Liver (tissue), 9 donors: ENCODE data around the gene ZDHHC11. TPM values are rescaled to one million over a fixed set of nuclear protein-coding genes. Genes with fewer than 3 reads are reported as not detected.
"Not testable (repeated sequence)": the region's sequence is repeated elsewhere in the genome, so short reads cannot be mapped to it uniquely, and the experiment has no call there.

ENCODE experiments used
- DNase-seq: peaks from one replicate; pipeline ENCODE4 v3.0.0-alpha.2; 2017; ENCODE audit warnings: low spot score
- H3K27ac ChIP-seq, 2 donors: one replicate each; pipeline ENCODE4 v1.7.0; 2013; ENCODE audit warnings: inconsistent platforms in 2 of 2, low read length in 2 of 2, control low read depth in 1 of 2, low read depth in 1 of 2, mild to moderate bottlenecking in 1 of 2
- H3K27me3 ChIP-seq, 4 donors: one replicate each; pipeline versions ENCODE4 v1.6.1 to v1.7.0; 2013; ENCODE audit warnings: low read length in 3 of 4, inconsistent platforms in 1 of 4, mild to moderate bottlenecking in 1 of 4, moderate library complexity in 1 of 4; ENCODE audit not compliant: control insufficient read depth in 4 of 4, insufficient read depth in 4 of 4
- H3K36me3 ChIP-seq, 4 donors: one replicate each; pipeline versions ENCODE4 v1.6.1 to v1.7.0; 2013; ENCODE audit warnings: low read length in 3 of 4, mild to moderate bottlenecking in 3 of 4, low read depth in 1 of 4, moderate library complexity in 1 of 4; ENCODE audit not compliant: control insufficient read depth in 4 of 4, insufficient read depth in 3 of 4
- H3K4me1 ChIP-seq, 4 donors: one replicate each; pipeline versions ENCODE4 v1.6.1 to v1.7.0; 2013; ENCODE audit warnings: low read length in 3 of 4, mild to moderate bottlenecking in 3 of 4, moderate library complexity in 1 of 4; ENCODE audit not compliant: control insufficient read depth in 4 of 4, insufficient read depth in 4 of 4
- H3K4me3 ChIP-seq, 3 donors: one replicate each; pipeline versions ENCODE4 v1.6.1 to v1.7.0; 2013; ENCODE audit warnings: low read length in 3 of 3, control low read depth in 1 of 3, low read depth in 1 of 3, mild to moderate bottlenecking in 1 of 3
- H3K9ac ChIP-seq, 2 donors: one replicate each; pipeline ENCODE4 v1.7.0; 2013; ENCODE audit warnings: low read length in 2 of 2, mild to moderate bottlenecking in 2 of 2, moderate library complexity in 2 of 2, control low read depth in 1 of 2, low read depth in 1 of 2
- H3K9me3 ChIP-seq, 4 donors: one replicate each; pipeline versions ENCODE4 v1.6.1 to v1.7.0; 2013; ENCODE audit warnings: low read length in 3 of 4; ENCODE audit not compliant: control insufficient read depth in 4 of 4
- FOXA2 ChIP-seq: IDR thresholded peaks from 2 replicates; pipeline ENCODE4 v1.6.1; 2016; ENCODE audit warnings: antibody characterized with exemption
- GABPA ChIP-seq, 2 donors: IDR thresholded peaks in 1 of 2; conservative IDR thresholded peaks in 1 of 2; 2 replicates each; pipeline ENCODE4 v1.6.1; 2016; ENCODE audit warnings: antibody characterized with exemption in 2 of 2, mild to moderate bottlenecking in 1 of 2, moderate library complexity in 1 of 2
- HNF4A ChIP-seq, 2 donors: conservative IDR thresholded peaks; 2 replicates each; pipeline ENCODE4 v1.6.1; 2016; ENCODE audit warnings: antibody characterized with exemption in 2 of 2, mild to moderate bottlenecking in 2 of 2
- WGBS: extraction: QIAGEN DNeasy Blood & Tissue Kit; methylation state at CpG from one replicate; pipeline ENCODE4 v1.1.7; 2013; 5-methylcytosine and 5-hydroxymethylcytosine counted together
- polyA plus RNA-seq, 2 donors: library from polyadenylated mRNA; stranded (reverse) in 1 of 2; unstranded in 1 of 2; fragments of 200-250 nt in 1 of 2; fragments of >200 nt in 1 of 2; fragmentation: Nextera tagmentation in 1 of 2; extraction: Ambion mirVana in 1 of 2; gene quantifications; one replicate each; pipeline versions ENCODE4 v1.2.1 to v1.2.3, GENCODE V29; 2013 to 2015
- total RNA-seq, 2 donors: library from RNA; depleted of rRNA; stranded (reverse); fragments of >200 nt; gene quantifications; one replicate each; pipeline ENCODE4 v1.2.3, GENCODE V29; 2014
- TF ChIP-seq, protein P1 (sequence below): IDR thresholded peaks from 2 replicates; pipeline ENCODE4 v1.6.1; 2016; ENCODE audit warnings: antibody characterized with exemption, mild to moderate bottlenecking
- TF ChIP-seq, protein P2 (sequence below): fragments of 150-350 bp; IDR thresholded peaks from 2 replicates; pipeline ENCODE4 v1.5.1; 2017; ENCODE audit warnings: improper control_type of control experiment, low read depth, low read length; ENCODE audit not compliant: missing input control
- TF ChIP-seq, protein P3 (sequence below): IDR thresholded peaks from 2 replicates; pipeline ENCODE4 v1.6.1; 2016; ENCODE audit warnings: antibody characterized with exemption
- donor health status: healthy.
- donor health status: healthy.
- donor health status: healthy.
- donor health status: healthy.
- donor health status: healthy.

The ZDHHC11 gene
- total and polyA plus RNA-seq, 4 donors: 0.93 to 3.2 (median 1.3) TPM

DNA sequence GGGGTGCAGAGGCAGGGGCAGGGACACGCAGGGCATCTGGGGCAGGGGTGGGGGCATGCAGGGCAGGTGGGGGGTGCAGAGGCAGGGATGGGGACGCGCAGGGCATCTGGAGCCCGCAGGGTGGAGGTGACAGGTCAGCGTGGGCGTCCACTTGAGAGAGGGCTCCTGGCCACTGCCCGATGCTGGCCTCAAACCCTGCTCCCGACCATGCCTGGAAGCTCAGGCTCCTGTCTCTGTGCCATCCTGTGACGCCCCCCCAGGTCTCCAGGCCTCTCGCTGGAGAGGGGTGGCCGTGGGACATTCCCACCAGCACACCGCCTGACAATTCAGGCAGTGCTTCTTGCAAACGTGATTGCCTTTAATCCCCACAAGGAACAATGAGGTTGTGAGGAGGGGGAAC is 99.3 kb downstream of the ZDHHC11 start:
- Histone ChIP-seq H3K27ac (no peak overlapping the region), H3K4me1 (no peaks in the 10 kb centered on the region), H3K9me3 (no peaks in the 10 kb centered on the region), H3K27me3 (no peaks in the 10 kb centered on the region), H3K9ac (no peak overlapping the region), H3K4me3 (no peak overlapping the region), H3K36me3 (peaks cover 0 to 4% (median 0%) of the 10 kb centered on the region in 4 donors)
- peak; percentile 13 for DNase-seq
- WGBS: 89% methylated on average over 13 of the region's 13 CpGs
- TF ChIP-seq HNF4A (conservative IDR thresholded peaks at IDR 0.05) (no peak), GABPA (IDR thresholded peaks at IDR 0.05 in 1 of 2, conservative IDR thresholded peaks at IDR 0.05 in 1 of 2) (no peak), FOXA2 (no peak)
- TF ChIP-seq, protein P1, sequence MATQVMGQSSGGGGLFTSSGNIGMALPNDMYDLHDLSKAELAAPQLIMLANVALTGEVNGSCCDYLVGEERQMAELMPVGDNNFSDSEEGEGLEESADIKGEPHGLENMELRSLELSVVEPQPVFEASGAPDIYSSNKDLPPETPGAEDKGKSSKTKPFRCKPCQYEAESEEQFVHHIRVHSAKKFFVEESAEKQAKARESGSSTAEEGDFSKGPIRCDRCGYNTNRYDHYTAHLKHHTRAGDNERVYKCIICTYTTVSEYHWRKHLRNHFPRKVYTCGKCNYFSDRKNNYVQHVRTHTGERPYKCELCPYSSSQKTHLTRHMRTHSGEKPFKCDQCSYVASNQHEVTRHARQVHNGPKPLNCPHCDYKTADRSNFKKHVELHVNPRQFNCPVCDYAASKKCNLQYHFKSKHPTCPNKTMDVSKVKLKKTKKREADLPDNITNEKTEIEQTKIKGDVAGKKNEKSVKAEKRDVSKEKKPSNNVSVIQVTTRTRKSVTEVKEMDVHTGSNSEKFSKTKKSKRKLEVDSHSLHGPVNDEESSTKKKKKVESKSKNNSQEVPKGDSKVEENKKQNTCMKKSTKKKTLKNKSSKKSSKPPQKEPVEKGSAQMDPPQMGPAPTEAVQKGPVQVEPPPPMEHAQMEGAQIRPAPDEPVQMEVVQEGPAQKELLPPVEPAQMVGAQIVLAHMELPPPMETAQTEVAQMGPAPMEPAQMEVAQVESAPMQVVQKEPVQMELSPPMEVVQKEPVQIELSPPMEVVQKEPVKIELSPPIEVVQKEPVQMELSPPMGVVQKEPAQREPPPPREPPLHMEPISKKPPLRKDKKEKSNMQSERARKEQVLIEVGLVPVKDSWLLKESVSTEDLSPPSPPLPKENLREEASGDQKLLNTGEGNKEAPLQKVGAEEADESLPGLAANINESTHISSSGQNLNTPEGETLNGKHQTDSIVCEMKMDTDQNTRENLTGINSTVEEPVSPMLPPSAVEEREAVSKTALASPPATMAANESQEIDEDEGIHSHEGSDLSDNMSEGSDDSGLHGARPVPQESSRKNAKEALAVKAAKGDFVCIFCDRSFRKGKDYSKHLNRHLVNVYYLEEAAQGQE: no peak
- TF ChIP-seq, protein P2, sequence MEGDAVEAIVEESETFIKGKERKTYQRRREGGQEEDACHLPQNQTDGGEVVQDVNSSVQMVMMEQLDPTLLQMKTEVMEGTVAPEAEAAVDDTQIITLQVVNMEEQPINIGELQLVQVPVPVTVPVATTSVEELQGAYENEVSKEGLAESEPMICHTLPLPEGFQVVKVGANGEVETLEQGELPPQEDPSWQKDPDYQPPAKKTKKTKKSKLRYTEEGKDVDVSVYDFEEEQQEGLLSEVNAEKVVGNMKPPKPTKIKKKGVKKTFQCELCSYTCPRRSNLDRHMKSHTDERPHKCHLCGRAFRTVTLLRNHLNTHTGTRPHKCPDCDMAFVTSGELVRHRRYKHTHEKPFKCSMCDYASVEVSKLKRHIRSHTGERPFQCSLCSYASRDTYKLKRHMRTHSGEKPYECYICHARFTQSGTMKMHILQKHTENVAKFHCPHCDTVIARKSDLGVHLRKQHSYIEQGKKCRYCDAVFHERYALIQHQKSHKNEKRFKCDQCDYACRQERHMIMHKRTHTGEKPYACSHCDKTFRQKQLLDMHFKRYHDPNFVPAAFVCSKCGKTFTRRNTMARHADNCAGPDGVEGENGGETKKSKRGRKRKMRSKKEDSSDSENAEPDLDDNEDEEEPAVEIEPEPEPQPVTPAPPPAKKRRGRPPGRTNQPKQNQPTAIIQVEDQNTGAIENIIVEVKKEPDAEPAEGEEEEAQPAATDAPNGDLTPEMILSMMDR: no peak

DNA sequence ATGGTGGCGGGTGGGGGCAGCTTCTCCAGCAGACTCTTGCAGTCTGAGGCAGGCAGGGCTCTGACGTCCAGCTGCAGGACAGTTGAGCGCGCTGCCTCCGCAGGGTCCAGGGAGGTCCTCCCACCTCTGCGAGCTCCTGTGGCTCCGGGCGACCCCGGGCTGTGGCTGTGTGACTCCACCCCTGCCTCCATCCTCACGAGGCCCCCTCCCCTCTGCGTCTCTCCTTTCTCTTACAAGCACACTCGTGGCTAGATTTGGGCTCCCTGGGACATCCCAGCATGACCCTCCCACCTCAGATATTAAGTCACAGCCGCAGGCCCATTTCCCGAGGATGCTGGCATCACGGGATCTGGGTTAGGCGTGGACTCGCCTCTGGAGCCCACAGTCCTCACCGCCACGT is 100.6 kb downstream of the ZDHHC11 start:
- DNase-seq: peak; percentile 27
- not testable (repeated sequence) for H3K36me3 ChIP-seq, H3K4me1 ChIP-seq, H3K9me3 ChIP-seq, H3K9ac ChIP-seq, H3K4me3 ChIP-seq, H3K27me3 ChIP-seq, H3K27ac ChIP-seq
- 97% methylated on average over 18 of the region's 19 CpGs for WGBS

DNA sequence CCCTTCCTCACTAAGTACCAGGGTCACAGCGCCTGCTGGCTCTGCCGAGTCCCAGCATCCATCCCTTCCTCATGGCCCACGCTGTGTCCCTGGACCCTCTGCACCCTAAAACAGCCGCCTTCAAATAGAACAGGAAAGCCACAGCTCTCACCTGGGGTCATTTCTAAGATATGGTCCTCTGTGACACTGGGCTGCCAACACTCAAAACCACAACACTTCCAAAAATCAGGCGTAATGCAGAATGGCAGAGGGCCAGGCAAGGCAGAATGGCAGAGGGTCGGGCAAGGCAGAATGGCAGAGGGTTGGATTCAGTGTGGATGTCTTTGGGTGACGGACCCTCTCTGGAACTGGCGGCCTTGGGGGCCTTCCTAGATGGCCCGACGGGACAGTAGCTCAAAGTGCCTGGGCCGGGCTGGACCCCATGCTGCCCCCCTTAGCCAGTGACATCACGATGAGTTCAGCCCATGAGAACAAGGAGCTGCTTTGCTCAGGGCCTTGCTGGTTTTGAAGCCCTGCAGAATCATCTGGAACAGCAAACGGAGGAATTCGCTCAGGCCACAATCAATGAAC is 101.6 kb downstream of the ZDHHC11 start:
- Histone ChIP-seq H3K9me3 (no peaks in the 10 kb centered on the region), H3K36me3 (peaks cover 0 to 4% (median 0%) of the 10 kb centered on the region in 4 donors), H3K27me3 (no peaks in the 10 kb centered on the region), H3K4me1 (no peaks in the 10 kb centered on the region), H3K4me3 (no peak overlapping the region), H3K27ac (no peak overlapping the region), H3K9ac (no peak overlapping the region)
- TF ChIP-seq GABPA (IDR thresholded peaks at IDR 0.05 in 1 of 2, conservative IDR thresholded peaks at IDR 0.05 in 1 of 2): no peak
- TF ChIP-seq, protein P3, sequence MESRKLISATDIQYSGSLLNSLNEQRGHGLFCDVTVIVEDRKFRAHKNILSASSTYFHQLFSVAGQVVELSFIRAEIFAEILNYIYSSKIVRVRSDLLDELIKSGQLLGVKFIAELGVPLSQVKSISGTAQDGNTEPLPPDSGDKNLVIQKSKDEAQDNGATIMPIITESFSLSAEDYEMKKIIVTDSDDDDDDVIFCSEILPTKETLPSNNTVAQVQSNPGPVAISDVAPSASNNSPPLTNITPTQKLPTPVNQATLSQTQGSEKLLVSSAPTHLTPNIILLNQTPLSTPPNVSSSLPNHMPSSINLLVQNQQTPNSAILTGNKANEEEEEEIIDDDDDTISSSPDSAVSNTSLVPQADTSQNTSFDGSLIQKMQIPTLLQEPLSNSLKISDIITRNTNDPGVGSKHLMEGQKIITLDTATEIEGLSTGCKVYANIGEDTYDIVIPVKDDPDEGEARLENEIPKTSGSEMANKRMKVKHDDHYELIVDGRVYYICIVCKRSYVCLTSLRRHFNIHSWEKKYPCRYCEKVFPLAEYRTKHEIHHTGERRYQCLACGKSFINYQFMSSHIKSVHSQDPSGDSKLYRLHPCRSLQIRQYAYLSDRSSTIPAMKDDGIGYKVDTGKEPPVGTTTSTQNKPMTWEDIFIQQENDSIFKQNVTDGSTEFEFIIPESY: no peak
- 94% methylated on average over 14 of the region's 14 CpGs for WGBS
- DNase-seq: peak; percentile 22

DNA sequence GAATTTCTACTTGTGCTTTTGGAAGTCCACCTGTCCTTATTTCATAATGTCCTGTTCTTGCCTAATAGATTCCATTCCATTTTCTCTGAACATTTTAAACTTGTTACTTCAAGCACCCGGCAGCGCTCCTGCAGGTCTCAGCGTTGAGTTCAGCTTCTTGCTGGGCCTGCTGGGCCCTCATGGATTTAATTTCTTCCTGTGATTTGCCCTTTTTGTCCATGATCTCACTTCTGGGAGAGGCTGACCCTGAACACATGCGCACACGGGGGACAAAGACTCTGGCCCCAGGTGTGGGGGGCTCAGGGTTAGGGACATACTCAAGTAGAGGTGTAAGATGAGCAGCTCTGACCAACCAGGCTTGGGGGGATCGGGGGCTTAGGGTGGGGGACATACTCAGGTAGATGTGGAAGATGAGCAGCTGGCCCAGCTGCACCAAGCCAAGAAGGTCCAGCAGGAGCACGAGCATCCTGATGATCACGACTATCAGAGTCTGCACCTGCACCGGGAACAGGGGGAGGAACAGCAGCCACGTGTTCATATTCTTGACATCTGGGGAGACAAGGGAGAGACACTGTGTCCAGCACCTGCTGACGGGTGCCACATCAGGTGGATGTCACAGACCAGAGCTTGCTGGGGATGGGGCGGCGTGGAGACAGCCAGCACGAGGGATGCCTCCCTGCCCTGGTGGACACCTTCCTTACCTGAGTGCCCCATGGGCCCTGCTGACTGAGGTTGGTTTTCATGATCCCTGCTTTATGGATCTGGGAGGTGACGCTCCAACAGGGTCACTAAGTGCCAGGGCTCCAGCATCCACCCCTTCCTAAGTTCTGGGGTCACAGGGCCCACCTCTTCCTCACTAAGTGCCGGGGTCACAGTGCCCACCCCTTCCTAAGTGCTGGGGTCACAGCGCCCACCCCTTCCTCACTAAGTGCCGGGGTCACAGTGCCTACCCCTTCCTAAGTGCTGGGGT is 102.5 kb downstream of the ZDHHC11 start:
- H3K36me3 ChIP-seq, H3K9ac ChIP-seq, H3K9me3 ChIP-seq, H3K4me3 ChIP-seq, H3K27me3 ChIP-seq, H3K4me1 ChIP-seq, H3K27ac ChIP-seq: not testable (repeated sequence)
- WGBS: 90% methylated on average over 18 of the region's 18 CpGs
- DNase-seq: peak; percentile 10

DNA sequence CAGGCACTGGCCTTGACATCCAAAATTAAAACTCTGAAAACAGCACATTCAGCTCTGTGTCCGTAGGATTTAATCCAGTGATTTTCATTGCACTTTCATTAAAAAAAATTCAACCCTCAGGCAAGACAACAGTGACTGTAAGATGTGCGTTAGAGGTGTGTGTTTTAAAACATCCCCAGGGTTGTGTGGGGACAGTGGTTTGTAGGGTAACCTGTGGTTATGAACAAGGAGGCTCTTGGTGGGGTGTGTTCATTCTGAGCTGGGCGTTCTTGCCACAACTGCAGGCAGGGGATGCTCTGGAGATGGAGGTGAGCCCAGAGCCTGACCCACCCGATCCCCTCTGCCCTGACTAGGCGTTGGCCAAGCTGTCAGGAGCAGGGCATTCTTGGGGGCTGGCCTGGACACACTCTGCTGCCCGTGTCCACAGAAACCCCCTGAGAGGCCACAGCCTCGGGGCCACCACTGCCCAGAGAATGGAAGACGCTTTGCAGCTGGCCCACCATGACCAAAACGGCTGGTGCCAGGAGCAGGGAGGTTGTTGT is 103.4 kb downstream of the ZDHHC11 start:
- not testable (repeated sequence) for H3K36me3 ChIP-seq, H3K9me3 ChIP-seq, DNase-seq, H3K4me3 ChIP-seq, H3K27ac ChIP-seq, H3K9ac ChIP-seq, H3K27me3 ChIP-seq, H3K4me1 ChIP-seq
- WGBS: 99% methylated on average over 6 of the region's 9 CpGs
